ENCODE measurements around the gene SYT13.

SYT13 gene

GRCh38 chr11:45285930-45286632, at the start of gene SYT13:
Gene SYT13, minus strand, starts transcription at chr11:45286341. Its CDS starts 134 bp downstream, at chr11:45286207.
- peak; percentile 72 for DNase-seq (ENCODE audit: low read depth, low spot score)

- DNase-seq (ENCODE audit: low read depth, low spot score): no peak
Measured at GRCh38 chr11:45335434-45335833, 49.3 kb upstream of the SYT13 start.

DNA sequence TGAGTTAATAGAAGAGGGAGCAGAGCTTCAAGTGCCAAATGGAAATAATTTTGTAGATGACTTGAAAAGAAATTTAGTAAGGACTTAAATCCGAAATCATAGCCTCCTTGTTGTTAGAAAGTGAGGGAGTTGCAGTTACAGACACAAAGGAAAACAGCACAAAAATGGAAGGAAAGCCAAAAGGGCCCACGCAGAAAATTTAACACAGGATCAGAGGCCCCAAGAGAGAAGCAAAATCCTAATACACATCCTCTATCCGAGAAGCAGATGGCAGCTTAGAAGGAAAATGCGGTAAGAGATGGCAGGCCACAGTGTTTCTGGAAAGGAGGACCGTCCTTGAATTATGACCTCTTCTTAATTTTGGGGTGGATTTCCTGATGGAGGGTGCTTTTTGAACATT, 48.7 kb upstream of the SYT13 start:
- DNase-seq (ENCODE audit: low read depth, low spot score): no peak

DNA sequence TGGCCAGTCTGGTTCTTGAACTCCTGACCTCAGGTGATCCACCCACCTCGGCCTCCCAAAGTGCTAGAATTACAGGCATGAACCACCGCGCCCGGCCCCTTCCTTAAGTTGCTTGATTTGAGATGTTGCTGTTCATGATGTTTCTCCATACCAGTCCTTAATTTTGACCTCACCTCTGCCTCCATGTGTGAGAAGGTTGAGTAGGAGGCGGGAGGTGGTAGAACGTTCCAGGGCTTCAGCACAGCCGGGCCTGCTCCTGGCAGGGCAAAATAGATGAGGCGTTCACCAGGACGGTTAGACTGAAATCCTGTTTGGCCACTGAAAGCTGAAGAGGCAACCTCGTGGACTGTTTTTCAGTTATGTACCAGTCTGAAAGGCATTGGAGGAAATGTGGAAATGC, 48.3 kb upstream of the SYT13 start:
- DNase-seq (ENCODE audit: low read depth, low spot score): no peak

GRCh38 chr11:45333001-45333971, 47.1 kb upstream of the SYT13 start:
- peak; percentile 49 for DNase-seq (ENCODE audit: low read depth, low spot score)

DNA sequence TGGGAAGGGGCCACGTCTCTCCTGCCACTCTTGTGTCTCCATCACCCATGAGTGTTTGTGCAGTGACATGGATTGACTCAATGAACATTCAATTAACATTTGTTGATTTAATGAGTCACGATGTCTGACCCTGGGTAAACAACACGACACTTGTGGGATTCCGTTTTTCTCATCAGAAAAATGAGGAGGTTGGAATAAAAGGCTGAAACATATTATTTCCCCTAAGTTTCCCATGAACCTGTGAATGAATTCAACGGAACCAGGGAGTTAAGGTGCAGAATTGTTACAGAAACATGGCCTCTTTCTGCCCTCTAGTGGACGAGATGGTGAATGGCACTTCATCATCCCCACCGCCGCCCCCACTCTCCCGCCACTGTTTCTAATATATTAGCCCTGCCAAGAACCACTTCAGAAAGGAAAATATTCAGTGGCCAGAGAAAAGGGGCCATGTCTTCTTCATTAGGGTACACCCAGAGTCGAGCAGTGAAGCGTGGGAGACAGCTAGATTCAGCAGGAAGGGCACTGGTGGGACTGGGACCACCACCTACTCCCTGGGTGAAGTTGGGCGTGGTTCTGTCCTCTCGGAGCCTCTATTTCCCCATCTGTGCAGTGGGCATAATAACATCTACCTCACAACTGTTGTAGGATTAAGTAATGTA, 46.3 kb upstream of the SYT13 start:
- peak; percentile 48 for DNase-seq (ENCODE audit: low read depth, low spot score)

- DNase-seq (ENCODE audit: low read depth, low spot score): no peak
Measured at GRCh38 chr11:45331839-45332238, 45.7 kb upstream of the SYT13 start.

- DNase-seq (ENCODE audit: low read depth, low spot score): no peak
Measured at GRCh38 chr11:45328726-45329125, 42.6 kb upstream of the SYT13 start.

DNA sequence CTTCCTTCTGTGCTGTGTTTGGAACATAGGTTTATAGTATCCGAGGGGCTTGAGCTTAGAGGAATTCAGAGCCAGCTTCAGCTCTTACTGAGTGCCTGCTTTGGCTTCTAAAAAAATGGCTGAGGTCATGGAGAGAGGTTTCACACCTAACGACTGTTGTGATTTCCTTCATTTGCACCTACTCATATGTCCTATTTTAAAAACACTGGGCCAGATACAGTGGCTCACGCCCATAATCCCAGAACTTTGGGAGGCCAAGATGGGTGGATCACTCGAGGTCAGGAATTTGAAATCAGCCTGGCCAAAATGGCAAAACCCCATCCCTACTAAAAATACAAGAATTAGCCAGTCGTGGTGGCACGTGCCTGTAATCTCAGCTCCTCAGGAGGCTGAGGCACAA, 38.3 kb upstream of the SYT13 start:
- no peak for DNase-seq (ENCODE audit: low read depth, low spot score)

- no peak for DNase-seq (ENCODE audit: low read depth, low spot score)
Measured at GRCh38 chr11:45323601-45324249, 37.6 kb upstream of the SYT13 start.

DNA sequence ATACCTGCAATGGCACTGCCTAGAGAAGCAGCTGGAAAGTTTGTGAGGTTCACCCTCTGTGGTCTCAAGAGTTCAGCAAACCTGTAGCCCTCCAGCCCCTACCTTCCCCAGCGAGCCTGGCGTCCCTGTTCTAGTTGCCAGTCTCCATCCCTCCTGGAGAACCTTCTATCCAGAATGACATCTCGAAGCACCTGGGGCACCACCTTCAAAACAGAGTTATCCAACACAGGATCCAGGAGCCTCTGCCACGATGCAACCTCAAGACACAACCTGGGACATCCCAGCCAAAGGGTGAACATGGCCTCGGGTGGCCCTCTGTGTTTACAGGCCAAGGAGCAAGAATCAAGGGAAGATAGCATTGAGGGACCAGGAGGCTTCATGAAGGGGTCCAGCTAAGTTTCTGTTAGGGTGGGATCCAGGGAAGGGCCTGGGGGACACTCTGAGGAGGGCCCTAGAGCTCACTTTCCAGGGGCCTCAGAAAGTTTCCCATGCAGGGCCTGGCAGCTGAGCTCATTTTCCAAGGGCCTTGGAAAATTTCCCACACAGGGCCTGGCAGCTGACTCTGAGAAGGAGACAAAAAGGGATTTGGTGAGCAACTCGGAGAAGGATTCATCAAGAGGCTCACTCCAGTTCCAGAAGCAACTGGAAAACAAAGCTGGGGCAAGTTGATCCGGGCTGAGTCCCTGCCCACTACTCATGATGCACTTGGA, 36.9 kb upstream of the SYT13 start:
- DNase-seq (ENCODE audit: low read depth, low spot score): no peak

- no peak for DNase-seq (ENCODE audit: low read depth, low spot score)
Measured at GRCh38 chr11:45322111-45322705, 36.1 kb upstream of the SYT13 start.

DNA sequence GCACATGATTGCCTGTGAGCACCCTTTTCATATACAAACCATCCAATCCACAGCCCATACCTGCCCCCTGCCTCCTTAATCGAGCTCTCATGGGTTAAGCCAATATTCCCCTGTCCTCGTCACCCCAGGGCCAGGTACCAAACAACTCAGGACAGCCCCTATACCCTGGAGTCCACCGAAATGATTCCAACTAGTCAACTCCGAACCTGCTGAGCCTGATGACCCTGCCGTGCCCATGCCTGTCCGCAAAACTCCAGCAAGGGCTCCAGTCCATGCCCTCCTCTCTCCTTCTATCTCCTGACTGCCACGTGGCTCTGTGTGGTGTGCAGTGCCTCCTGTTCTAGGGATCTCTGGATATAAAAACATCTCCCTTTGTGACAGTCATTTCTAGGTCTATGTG, 35.5 kb upstream of the SYT13 start:
- no peak for DNase-seq (ENCODE audit: low read depth, low spot score)

DNA sequence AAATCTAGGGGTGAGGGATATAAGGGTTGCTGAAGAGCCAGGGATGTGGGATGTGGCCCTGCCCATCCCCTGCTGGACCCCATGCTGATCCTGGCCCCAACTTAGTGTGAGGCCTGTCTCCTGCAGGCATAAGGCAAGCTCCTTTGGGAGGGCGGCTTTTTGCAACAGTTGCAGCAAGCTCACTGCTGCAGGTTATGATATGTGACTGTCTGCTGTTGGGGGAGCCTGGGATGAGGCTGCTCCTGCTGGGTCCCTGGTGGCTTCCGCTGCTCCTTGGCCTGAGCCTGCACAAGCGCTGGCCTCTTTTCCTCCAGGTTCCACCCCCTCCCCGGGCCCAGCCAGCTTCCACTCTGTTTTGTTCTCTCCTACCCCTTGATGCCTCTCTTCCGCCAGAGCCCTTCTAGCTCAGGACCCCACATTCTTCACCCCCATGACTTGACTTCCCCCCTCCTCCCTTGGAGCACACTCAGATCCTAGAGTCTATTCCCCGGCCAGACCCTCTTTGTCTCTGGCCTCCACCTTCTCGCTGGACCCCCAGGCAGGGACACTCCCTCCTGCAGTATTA, 35.0 kb upstream of the SYT13 start:
- no peak for DNase-seq (ENCODE audit: low read depth, low spot score)

DNA sequence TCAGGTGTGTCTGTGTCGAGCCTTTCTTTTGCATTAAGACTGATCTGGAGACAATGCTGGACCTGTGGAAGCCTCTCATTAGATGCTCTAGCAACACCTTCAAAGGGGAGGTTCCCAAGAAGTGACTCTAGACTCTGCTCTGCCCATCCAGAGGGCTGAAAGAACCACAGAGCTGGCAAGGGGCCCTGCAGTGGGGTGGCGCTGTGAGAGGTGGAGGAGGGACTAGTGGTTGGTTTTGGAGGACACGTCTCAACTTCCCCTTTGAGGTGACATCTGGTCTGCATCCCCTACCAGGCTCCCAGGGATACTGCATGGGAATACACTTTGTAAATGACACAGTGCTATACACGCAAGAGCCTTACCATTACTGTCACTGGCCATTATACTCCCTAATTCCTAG, 34.2 kb upstream of the SYT13 start:
- DNase-seq (ENCODE audit: low read depth, low spot score): no peak

- no peak for DNase-seq (ENCODE audit: low read depth, low spot score)
Measured at GRCh38 chr11:45319077-45319476, 32.9 kb upstream of the SYT13 start.

DNA sequence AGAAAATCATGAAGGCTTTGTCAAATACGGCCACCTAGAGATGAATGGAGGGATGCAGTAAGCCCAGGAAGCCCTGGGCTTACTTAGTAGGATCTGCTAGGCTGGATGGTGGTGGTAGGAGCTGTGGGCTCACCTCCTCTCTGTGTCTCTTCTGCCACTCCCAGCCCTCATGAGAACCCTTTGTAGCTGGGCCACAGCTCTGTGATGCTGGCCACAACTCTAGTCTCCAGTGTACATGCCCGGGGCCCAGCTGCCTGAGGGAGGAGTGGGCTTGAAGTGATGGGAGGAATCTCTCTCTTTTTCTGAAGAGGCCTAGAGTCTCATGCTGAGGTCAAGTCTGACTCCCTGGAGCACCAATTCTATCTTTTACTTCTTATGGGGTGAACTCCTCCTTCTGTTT, 32.4 kb upstream of the SYT13 start:
- no peak for DNase-seq (ENCODE audit: low read depth, low spot score)

GRCh38 chr11:45316258-45316657, 30.1 kb upstream of the SYT13 start:
- DNase-seq (ENCODE audit: low read depth, low spot score): no peak

- no peak for DNase-seq (ENCODE audit: low read depth, low spot score)
Measured at GRCh38 chr11:45314900-45315299, 28.8 kb upstream of the SYT13 start.

- no peak for DNase-seq (ENCODE audit: low read depth, low spot score)
Measured at GRCh38 chr11:45313171-45313865, 27.2 kb upstream of the SYT13 start.

Data from ELF-1 (cell line).